Pancreas (tissue), 10 donors: ENCODE measurements around the gene ALKBH5. TPM values are rescaled to one million over a fixed set of nuclear protein-coding genes. Genes with fewer than 3 reads are reported as not detected.

ENCODE experiments used
- ATAC-seq, 4 donors: fragments of 200-7000 bp; cut with Tn5 transposase; one replicate each; pipeline versions ENCODE4 v1.8.0 to v1.9.1; 2020; ENCODE audit warnings: mild to moderate bottlenecking in 4 of 4, moderate library complexity in 4 of 4
- DNase-seq, 6 donors: peaks; one replicate each; pipeline ENCODE4 v3.0.0-alpha.2; 2020
- FAIRE-seq: peaks from 2 replicates; lab custom pipeline; 2012; peaks lifted over from hg19 to GRCh38; lab: Jason Lieb, UNC
- H3K27ac ChIP-seq, 4 donors: fragments of 200-600 bp; sonication (generic); 1 replicate in 3 of 4; 2 replicates in 1 of 4; pipeline versions ENCODE4 v1.5.0 to v1.8.0; 2020
- H3K27me3 ChIP-seq, 4 donors: fragments of 200-600 bp; one replicate each; pipeline ENCODE4 v1.8.0; 2021
- H3K36me3 ChIP-seq, 3 donors: fragments of 200-600 bp; sonication (generic) in 1 of 3; one replicate each; pipeline versions ENCODE4 v1.5.0 to v1.8.0; 2020 to 2021
- H3K4me1 ChIP-seq, 3 donors: fragments of 200-600 bp; one replicate each; pipeline ENCODE4 v1.8.0; 2021
- H3K4me3 ChIP-seq, 4 donors: fragments of 200-600 bp; sonication (generic) in 2 of 4; one replicate each; pipeline versions ENCODE4 v1.5.0 to v1.8.0; 2020 to 2021
- H3K9me3 ChIP-seq, 4 donors: fragments of 200-600 bp; one replicate each; pipeline ENCODE4 v1.8.0; 2021
- CTCF ChIP-seq, 4 donors: fragments of 200-600 bp; sonication (generic) in 3 of 4; IDR thresholded peaks; one replicate each; pipeline versions ENCODE4 v1.5.0 to v1.8.0; 2021; ENCODE audit warnings: antibody characterized with exemption in 4 of 4
- WGBS, 2 donors: extraction: QIAGEN DNeasy Blood & Tissue Kit; methylation state at CpG; one replicate each; pipeline ENCODE4 v1.1.7; 2013; 5-methylcytosine and 5-hydroxymethylcytosine counted together
- intact Hi-C, 3 donors: fragments of 100-400 bp; cut with DNase I; formaldehyde crosslinking; loops; one replicate each; pipeline versions ENCODE4 v1.11.1 to v1.14.2; 2022
- polyA plus RNA-seq, 2 donors: library from polyadenylated mRNA; stranded (reverse); fragments of 200-250 nt; gene quantifications; one replicate each; pipeline ENCODE4 v1.2.3, GENCODE V29; 2013
- total RNA-seq, 6 donors: library from RNA; stranded (reverse); fragmentation: NEBNext Ultra II Directional in 4 of 6; extraction: Animal tissue kit (Norgen Biotek cat#: 25700) in 4 of 6; gene quantifications; one replicate each; pipeline versions ENCODE4 v1.2.1 to v1.2.4, GENCODE V29; 2021 to 2023
- donor health status: healthy with polysubstance abuse.
- donor health status: DM: no; HTN: no; CAD: no; lungs with moderate emphysema.
- donor health status: DM: no; HTN: no; CAD: no.
- donor health status: control.
- donor health status: control.
- donor health status: Bipolar disorder and iron deficiency.
- donor health status: DM: yes; HTN: yes; CAD: no.
- donor health status: DM: no; HTN: no; CAD: no.
- donor health status: DM: no; HTN: no; CAD: no.
- donor health status: DM: yes; HTN: yes; CAD: no.

The ALKBH5 gene
- total and polyA plus RNA-seq, 8 donors = 14.2 to 49.6 (median 40.2) TPM

GRCh38 chr17:18195246-18195645 is 11.6 kb downstream of the ALKBH5 start:
- FAIRE-seq = no peak
- H3K9me3 ChIP-seq = no peaks in the 10 kb centered on the region
- TF ChIP-seq CTCF (IDR thresholded peaks at IDR 0.05) = no peak
- H3K27me3 ChIP-seq = no peaks in the 10 kb centered on the region
- H3K36me3 ChIP-seq = peaks cover 5 to 21% (median 10%) of the 10 kb centered on the region in 3 donors
- H3K27ac ChIP-seq = no peak overlapping the region
- no peak for ATAC-seq
- intact Hi-C loops = no loop called here
- no peak for DNase-seq
- peaks cover 14 to 18% (median 17%) of the 10 kb centered on the region in 3 donors for H3K4me1 ChIP-seq
- WGBS, 2 donors = 82 to 86% methylated on average over 5 of the region's 5 CpGs
- H3K4me3 ChIP-seq = no peak overlapping the region

GRCh38 chr17:18197535-18198194 is 14.0 kb downstream of the ALKBH5 start:
- H3K36me3 ChIP-seq = peaks cover 5 to 21% (median 10%) of the 10 kb centered on the region in 3 donors
- FAIRE-seq (no peak), DNase-seq (no peak), ATAC-seq (peak; percentile 20 to 63 (median 44))
- H3K27ac ChIP-seq = no peak overlapping the region
- no peak overlapping the region for H3K4me3 ChIP-seq
- H3K27me3 ChIP-seq = no peaks in the 10 kb centered on the region
- no peak for TF ChIP-seq CTCF (IDR thresholded peaks at IDR 0.05)
- H3K9me3 ChIP-seq = no peaks in the 10 kb centered on the region
- no peaks in the 10 kb centered on the region for H3K4me1 ChIP-seq
- 58 to 65% methylated on average over 3 of the region's 3 CpGs for WGBS, 2 donors
- intact Hi-C loops = no loop called here

GRCh38 chr17:18198530-18198929 is 14.9 kb downstream of the ALKBH5 start:
- Histone ChIP-seq H3K27ac (no peak overlapping the region), H3K9me3 (no peaks in the 10 kb centered on the region), H3K4me1 (no peaks in the 10 kb centered on the region), H3K36me3 (peaks cover 5 to 21% (median 10%) of the 10 kb centered on the region in 3 donors), H3K27me3 (no peaks in the 10 kb centered on the region), H3K4me3 (no peak overlapping the region)
- ATAC-seq = no peak
- 26 to 27% methylated on average over 4 of the region's 4 CpGs for WGBS, 2 donors
- no peak for TF ChIP-seq CTCF (IDR thresholded peaks at IDR 0.05)
- DNase-seq = no peak
- intact Hi-C loops = no loop called here
- no peak for FAIRE-seq

- no peak for FAIRE-seq
Measured at GRCh38 chr17:18201108-18201507, 17.5 kb downstream of the ALKBH5 start.

More at GRCh38 chr17:18201108-18201507, 17.5 kb downstream of the ALKBH5 start:
- Histone ChIP-seq H3K27ac (no peak overlapping the region), H3K36me3 (peaks cover under 1 to 9% (median 8%) of the 10 kb centered on the region in 3 donors), H3K4me1 (no peaks in the 10 kb centered on the region), H3K4me3 (no peak overlapping the region), H3K27me3 (no peaks in the 10 kb centered on the region), H3K9me3 (no peaks in the 10 kb centered on the region)
- intact Hi-C loops = no loop called here
- DNase-seq (no peak), ATAC-seq (no peak)
- TF ChIP-seq CTCF (IDR thresholded peaks at IDR 0.05) = no peak
- WGBS, 2 donors = 83 to 84% methylated on average over 4 of the region's 4 CpGs
